Smooth muscle cell (in vitro differentiated cells): ENCODE results near the gene LSR. TPM values are rescaled to one million over a fixed set of nuclear protein-coding genes. Genes with fewer than 3 reads are reported as not detected.

Source experiments
- DNase-seq: peaks from one replicate; lab custom pipeline; 2025; ENCODE audit not compliant: unreplicated experiment; lab: John Stamatoyannopoulos, UW
- H2AFZ ChIP-seq: fragments of 200-600 bp; sonication (generic); 2 replicates; pipeline ENCODE4 v1.6.0; 2016; ENCODE audit warnings: antibody characterized with exemption, low read depth, mild to moderate bottlenecking
- H3F3A ChIP-seq: fragments of 200-600 bp; sonication (generic); 2 replicates; pipeline ENCODE4 v1.6.0; 2017; ENCODE audit warnings: antibody characterized with exemption, low read depth
- H3K27ac ChIP-seq: fragments of 200-600 bp; sonication (generic); 2 replicates; pipeline ENCODE4 v1.5.1; 2016; ENCODE audit warnings: low read depth, mild to moderate bottlenecking
- H3K27me3 ChIP-seq: fragments of 200-600 bp; sonication (generic); 2 replicates; pipeline ENCODE4 v1.6.1; 2016; ENCODE audit warnings: low read depth, mild to moderate bottlenecking
- H3K36me3 ChIP-seq: fragments of 200-600 bp; sonication (generic); 2 replicates; pipeline ENCODE4 v1.5.1; 2016; ENCODE audit warnings: low read depth
- H3K4me1 ChIP-seq: fragments of 200-600 bp; sonication (generic); 2 replicates; pipeline ENCODE4 v1.5.1; 2016; ENCODE audit warnings: low read depth
- H3K4me2 ChIP-seq: fragments of 200-600 bp; sonication (generic); 2 replicates; pipeline ENCODE4 v1.6.0; 2016; ENCODE audit warnings: mild to moderate bottlenecking
- H3K4me3 ChIP-seq: fragments of 200-600 bp; sonication (generic); 2 replicates; pipeline ENCODE4 v1.5.1; 2016; ENCODE audit warnings: mild to moderate bottlenecking
- H3K79me2 ChIP-seq: fragments of 200-600 bp; sonication (generic); 2 replicates; pipeline ENCODE4 v1.6.0; 2016; ENCODE audit warnings: low read depth, mild to moderate bottlenecking
- H3K9ac ChIP-seq: fragments of 200-600 bp; sonication (generic); 2 replicates; pipeline ENCODE4 v1.6.0; 2016; ENCODE audit warnings: low read depth
- H3K9me3 ChIP-seq: fragments of 200-600 bp; sonication (generic); replicated peaks from 2 replicates; pipeline ENCODE4 v1.5.1; 2016; ENCODE audit warnings: low read depth
- H4K20me1 ChIP-seq: fragments of 200-600 bp; sonication (generic); 2 replicates; pipeline ENCODE4 v1.6.0; 2016; ENCODE audit warnings: low read depth
- WGBS: methylation state at CpG from one replicate; pipeline ENCODE4 v1.1.7; 2016; ENCODE audit warnings: low lambda C conversion rate; 5-methylcytosine and 5-hydroxymethylcytosine counted together
- polyA plus RNA-seq: library from polyadenylated mRNA; unstranded; fragments of >200 nt; fragmentation: Nextera tagmentation; extraction: Ambion mirVana; gene quantifications from 2 replicates; pipeline ENCODE4 v1.2.1, GENCODE V29; 2016
- total RNA-seq: library from RNA; depleted of rRNA; stranded (reverse); fragments of >200 nt; gene quantifications from 2 replicates; pipeline ENCODE4 v1.2.3, GENCODE V29; 2014
- TF ChIP-seq, protein P1 (sequence below): fragments of 200-600 bp; sonication (generic); IDR thresholded peaks from 2 replicates; pipeline ENCODE4 v1.5.1; 2017; ENCODE audit warnings: borderline replicate concordance, mild to moderate bottlenecking, antibody characterized with exemption; ENCODE audit not compliant: insufficient read depth, poor library complexity, severe bottlenecking

LSR gene
- total and polyA plus RNA-seq, 2 experiments from 2014 or later = 14.0 to 14.2 TPM

DNA sequence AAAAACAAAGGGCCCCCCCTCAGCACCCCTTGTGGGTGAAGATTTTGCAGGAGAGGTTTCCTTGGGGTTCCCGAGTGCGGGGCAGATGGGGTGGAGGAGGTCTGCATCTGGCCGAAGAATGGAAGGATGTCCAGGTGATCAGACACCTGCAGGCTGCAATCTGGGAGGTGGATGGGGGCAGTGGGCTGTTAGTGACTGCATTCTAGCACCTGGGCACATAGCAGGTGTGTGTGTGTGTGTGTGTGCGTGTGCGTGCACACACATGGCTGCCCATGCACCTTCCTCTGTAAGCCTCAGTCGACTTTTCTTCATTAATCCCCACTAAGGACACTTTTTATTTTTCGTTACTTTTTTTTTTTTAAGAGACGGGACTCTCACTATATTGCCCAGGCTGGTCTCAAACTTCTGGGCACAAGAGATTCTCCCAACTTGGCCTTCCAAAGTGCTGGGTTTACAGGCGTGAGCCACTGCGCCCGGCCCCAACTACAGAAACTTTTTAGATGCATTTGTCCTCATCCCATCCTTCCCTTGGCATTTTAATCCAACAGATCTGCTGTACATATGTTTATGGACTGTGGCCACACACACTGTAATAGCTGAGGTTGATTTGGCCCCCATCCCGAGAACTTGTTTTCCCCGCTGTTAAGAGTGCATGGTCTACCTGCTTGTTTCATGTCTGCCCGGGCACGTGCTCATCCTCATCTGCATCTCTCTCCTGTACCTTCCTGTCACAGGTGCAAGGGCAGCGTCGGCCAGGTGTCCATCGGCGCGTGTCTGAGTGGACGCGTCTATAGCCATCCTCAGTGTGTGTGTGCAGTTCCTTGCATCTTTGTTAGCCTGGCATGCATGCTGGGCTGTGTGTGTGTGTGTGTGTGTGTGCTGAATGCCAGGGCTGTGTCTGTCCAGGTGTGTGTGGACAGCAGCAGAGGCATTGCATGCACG, 43.9 kb downstream of the LSR start:
- no peaks in the 10 kb centered on the region for H3K4me1 ChIP-seq
- H3K4me2 ChIP-seq = no peak overlapping the region
- H3F3A ChIP-seq = no peaks in the 10 kb centered on the region
- no peaks in the 10 kb centered on the region for H3K27me3 ChIP-seq
- H3K9ac ChIP-seq = no peak overlapping the region
- TF ChIP-seq, protein P1, sequence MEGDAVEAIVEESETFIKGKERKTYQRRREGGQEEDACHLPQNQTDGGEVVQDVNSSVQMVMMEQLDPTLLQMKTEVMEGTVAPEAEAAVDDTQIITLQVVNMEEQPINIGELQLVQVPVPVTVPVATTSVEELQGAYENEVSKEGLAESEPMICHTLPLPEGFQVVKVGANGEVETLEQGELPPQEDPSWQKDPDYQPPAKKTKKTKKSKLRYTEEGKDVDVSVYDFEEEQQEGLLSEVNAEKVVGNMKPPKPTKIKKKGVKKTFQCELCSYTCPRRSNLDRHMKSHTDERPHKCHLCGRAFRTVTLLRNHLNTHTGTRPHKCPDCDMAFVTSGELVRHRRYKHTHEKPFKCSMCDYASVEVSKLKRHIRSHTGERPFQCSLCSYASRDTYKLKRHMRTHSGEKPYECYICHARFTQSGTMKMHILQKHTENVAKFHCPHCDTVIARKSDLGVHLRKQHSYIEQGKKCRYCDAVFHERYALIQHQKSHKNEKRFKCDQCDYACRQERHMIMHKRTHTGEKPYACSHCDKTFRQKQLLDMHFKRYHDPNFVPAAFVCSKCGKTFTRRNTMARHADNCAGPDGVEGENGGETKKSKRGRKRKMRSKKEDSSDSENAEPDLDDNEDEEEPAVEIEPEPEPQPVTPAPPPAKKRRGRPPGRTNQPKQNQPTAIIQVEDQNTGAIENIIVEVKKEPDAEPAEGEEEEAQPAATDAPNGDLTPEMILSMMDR = no peak
- DNase-seq = no peak
- H3K36me3 ChIP-seq = no peaks in the 10 kb centered on the region
- 92% methylated on average over 23 of the region's 23 CpGs for WGBS
- H2AFZ ChIP-seq = no peak overlapping the region
- no peak overlapping the region for H3K4me3 ChIP-seq
- H3K9me3 ChIP-seq = no peaks in the 10 kb centered on the region
- H3K27ac ChIP-seq = no peak overlapping the region
- no peaks in the 10 kb centered on the region for H3K79me2 ChIP-seq
- no peaks in the 10 kb centered on the region for H4K20me1 ChIP-seq

DNA sequence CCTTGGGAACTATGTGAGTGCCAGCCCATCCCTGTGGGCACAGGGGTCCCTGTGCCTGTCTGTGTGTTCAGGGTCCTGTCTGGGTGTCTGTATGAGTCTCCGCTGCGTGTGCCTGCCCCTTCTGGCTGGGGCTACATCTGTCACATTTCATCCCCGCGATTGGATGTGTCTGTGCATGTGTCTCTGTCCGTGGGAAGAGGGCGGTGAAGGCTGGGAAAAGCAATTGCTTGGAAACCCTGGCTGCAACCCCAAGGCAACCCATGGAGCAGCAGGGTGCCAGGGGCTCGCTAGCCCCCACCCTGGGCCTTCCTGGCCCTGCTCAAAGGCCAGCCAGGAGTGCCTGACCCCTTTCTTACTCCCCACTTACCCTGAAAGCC, 44.5 kb downstream of the LSR start:
- Histone ChIP-seq H2AFZ (no peak overlapping the region), H3K27ac (no peak overlapping the region), H3K4me3 (no peak overlapping the region), H3K4me2 (no peak overlapping the region), H3K4me1 (no peaks in the 10 kb centered on the region), H3K27me3 (no peaks in the 10 kb centered on the region), H3K9ac (no peak overlapping the region), H3F3A (no peaks in the 10 kb centered on the region), H4K20me1 (no peaks in the 10 kb centered on the region), H3K36me3 (no peaks in the 10 kb centered on the region), H3K9me3 (no peaks in the 10 kb centered on the region), H3K79me2 (no peaks in the 10 kb centered on the region)
- DNase-seq = no peak
- 70% methylated on average over 7 of the region's 7 CpGs for WGBS
- TF ChIP-seq, protein P1 = no peak

DNA sequence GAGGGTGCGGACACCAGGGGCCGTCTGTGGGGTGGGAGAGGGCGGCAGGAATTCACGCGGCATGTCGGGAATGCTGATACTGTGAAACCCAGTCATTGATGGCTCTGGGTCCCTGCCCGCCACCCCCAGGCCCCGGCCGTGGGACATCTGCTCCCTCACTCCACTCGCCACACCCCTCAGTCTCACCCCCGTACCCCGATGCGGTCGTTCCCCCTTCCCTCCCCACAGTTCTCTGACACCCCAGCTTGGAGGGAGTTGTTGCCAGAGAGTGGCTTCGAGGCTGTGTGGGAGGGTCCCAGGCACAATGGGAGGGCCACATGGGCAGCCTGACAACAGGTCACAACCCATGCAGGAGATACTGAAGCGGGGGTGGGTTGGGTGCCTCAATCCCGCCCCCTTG, 45.0 kb downstream of the LSR start:
- no peak overlapping the region for H3K4me3 ChIP-seq
- no peaks in the 10 kb centered on the region for H4K20me1 ChIP-seq
- no peaks in the 10 kb centered on the region for H3F3A ChIP-seq
- H3K9me3 ChIP-seq = no peaks in the 10 kb centered on the region
- no peak overlapping the region for H3K27ac ChIP-seq
- H2AFZ ChIP-seq = no peak overlapping the region
- no peaks in the 10 kb centered on the region for H3K79me2 ChIP-seq
- H3K9ac ChIP-seq = no peak overlapping the region
- TF ChIP-seq, protein P1 = no peak
- 58% methylated on average over 17 of the region's 17 CpGs for WGBS
- no peak for DNase-seq
- no peaks in the 10 kb centered on the region for H3K36me3 ChIP-seq
- no peaks in the 10 kb centered on the region for H3K4me1 ChIP-seq
- H3K4me2 ChIP-seq = no peak overlapping the region
- no peaks in the 10 kb centered on the region for H3K27me3 ChIP-seq
